A673 (cell line): ENCODE results near the gene B9D1. TPM values are rescaled to one million over a fixed set of nuclear protein-coding genes. Genes with fewer than 3 reads are reported as not detected.

ENCODE experiments used
- BruUV-seq: library from RNA; stranded (reverse); fragments of 400-500 nt; replicated peaks from 2 replicates; lab custom pipeline; 2021; lab: Mats Ljungman, UMichigan
- CTCF ChIA-PET: fragments of 300-600 bp; sonication (Branson Sonifier 250); formaldehyde crosslinking; loops from one replicate; lab custom pipeline; 2022; ENCODE audit warnings: antibody characterized with exemption; lab: Charles Lee
- POLR2A ChIA-PET: fragments of 300-600 bp; sonication (Branson Sonifier 250); formaldehyde crosslinking; loops from one replicate; lab custom pipeline; 2022; ENCODE audit warnings: antibody characterized with exemption; ENCODE audit not compliant: low non-redundant PET; lab: Charles Lee
- DNase-seq: peaks from one replicate; pipeline ENCODE4 v3.0.0-alpha.2; 2015; ENCODE audit warnings: low spot score
- H3K27ac ChIP-seq: fragments of 200-600 bp; sonication (generic); 2 replicates; pipeline ENCODE4 v1.5.1; 2016; ENCODE audit warnings: mixed run types, low read depth, mild to moderate bottlenecking, mixed read lengths, antibody characterized with exemption, low read length; ENCODE audit not compliant: poor library complexity, severe bottlenecking
- H3K27me3 ChIP-seq: fragments of 200-600 bp; sonication (generic); replicated peaks from 2 replicates; pipeline ENCODE4 v1.6.1; 2017; ENCODE audit warnings: mixed run types, low read depth, mild to moderate bottlenecking, mixed read lengths, antibody characterized with exemption, low read length; ENCODE audit not compliant: insufficient read depth, poor library complexity
- H3K36me3 ChIP-seq: fragments of 200-600 bp; sonication (generic); 2 replicates; pipeline ENCODE4 v1.6.1; 2016; ENCODE audit warnings: mixed run types, mild to moderate bottlenecking, mixed read lengths, antibody characterized with exemption, low read length; ENCODE audit not compliant: insufficient read depth, poor library complexity, severe bottlenecking
- H3K4me1 ChIP-seq: fragments of 200-600 bp; sonication (generic); 2 replicates; pipeline ENCODE4 v1.6.1; 2017; ENCODE audit warnings: mixed run types, mild to moderate bottlenecking, mixed read lengths, antibody characterized with exemption, low read length; ENCODE audit not compliant: insufficient read depth, poor library complexity, severe bottlenecking
- H3K4me3 ChIP-seq: fragments of 200-600 bp; sonication (generic); 2 replicates; pipeline ENCODE4 v1.5.1; 2016; ENCODE audit warnings: low read depth, mixed run types, mild to moderate bottlenecking, mixed read lengths, low read length; ENCODE audit not compliant: poor library complexity, severe bottlenecking
- H3K9me3 ChIP-seq: fragments of 200-600 bp; sonication (generic); 2 replicates; pipeline ENCODE4 v1.6.1; 2016; ENCODE audit warnings: mixed run types, low read depth, mild to moderate bottlenecking, mixed read lengths, antibody characterized with exemption, low read length; ENCODE audit not compliant: poor library complexity, severe bottlenecking
- EZH2 ChIP-seq: fragments of 200-600 bp; sonication (generic); IDR thresholded peaks from 2 replicates; pipeline ENCODE4 v1.6.1; 2017; ENCODE audit warnings: borderline replicate concordance, low read depth, mild to moderate bottlenecking, mixed read lengths, antibody characterized with exemption, low read length; ENCODE audit not compliant: poor library complexity, severe bottlenecking
- intact Hi-C: fragments of 100-400 bp; cut with micrococcal nuclease; formaldehyde crosslinking; loops from one replicate; pipeline ENCODE4 v1.10.0; 2022; ENCODE audit not compliant: unreplicated experiment
- total RNA-seq: library from RNA; stranded (reverse); gene quantifications from 2 replicates; pipeline ENCODE4 v1.2.3, GENCODE V29; 2021
- TF ChIP-seq, protein P1 (sequence below): fragments of 300-800, 200-600 bp; sonication (generic); conservative IDR thresholded peaks from 2 replicates; pipeline ENCODE4 v1.5.1; 2017; ENCODE audit warnings: low read depth, mild to moderate bottlenecking, antibody characterized with exemption, low read length, moderate library complexity, mixed read lengths

The B9D1 gene
- total RNA-seq, 1 experiment from 2014 or later: 37.0 TPM

GRCh38 chr17:19325542-19325941 lies 37.0 kb downstream of the B9D1 start:
- H3K9me3 ChIP-seq: peaks cover 8% of the 10 kb centered on the region
- ChIA-PET CTCF (no interaction called here), POLR2A (no interaction called here)
- H3K27ac ChIP-seq: no peak overlapping the region
- no peak for TF ChIP-seq EZH2
- no peak overlapping the region for H3K4me3 ChIP-seq
- no peak for DNase-seq
- H3K4me1 ChIP-seq: no peaks in the 10 kb centered on the region
- peaks cover 8% of the 10 kb centered on the region for H3K36me3 ChIP-seq
- no peaks in the 10 kb centered on the region for H3K27me3 ChIP-seq
- intact Hi-C loops: no loop called here
- BruUV-seq: no TSS peak

DNA sequence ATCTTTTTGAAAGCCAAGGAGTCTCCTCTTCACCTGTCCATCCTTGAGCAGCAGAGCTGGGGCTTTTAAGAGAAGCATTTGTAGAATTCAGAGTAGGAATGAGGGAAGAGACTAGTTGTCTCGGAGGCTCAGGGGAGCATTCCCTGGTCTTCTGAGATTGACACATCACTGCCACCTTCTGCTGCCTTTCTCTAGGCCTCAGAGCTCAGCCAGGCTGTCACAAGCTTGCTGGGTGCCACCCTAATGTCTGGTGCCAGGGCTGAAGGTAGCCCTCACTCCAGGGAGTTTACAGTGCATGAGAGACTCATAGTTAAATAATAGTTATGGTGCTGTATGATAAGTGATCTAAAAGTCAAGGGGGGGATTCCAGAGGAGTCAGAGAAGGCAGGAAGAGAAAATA lies 39.7 kb downstream of the B9D1 start:
- POLR2A ChIA-PET: no interaction called here
- no TSS peak for BruUV-seq
- H3K27ac ChIP-seq: no peak overlapping the region
- H3K27me3 ChIP-seq: no peaks in the 10 kb centered on the region
- TF ChIP-seq EZH2: no peak
- TF ChIP-seq, protein P1, sequence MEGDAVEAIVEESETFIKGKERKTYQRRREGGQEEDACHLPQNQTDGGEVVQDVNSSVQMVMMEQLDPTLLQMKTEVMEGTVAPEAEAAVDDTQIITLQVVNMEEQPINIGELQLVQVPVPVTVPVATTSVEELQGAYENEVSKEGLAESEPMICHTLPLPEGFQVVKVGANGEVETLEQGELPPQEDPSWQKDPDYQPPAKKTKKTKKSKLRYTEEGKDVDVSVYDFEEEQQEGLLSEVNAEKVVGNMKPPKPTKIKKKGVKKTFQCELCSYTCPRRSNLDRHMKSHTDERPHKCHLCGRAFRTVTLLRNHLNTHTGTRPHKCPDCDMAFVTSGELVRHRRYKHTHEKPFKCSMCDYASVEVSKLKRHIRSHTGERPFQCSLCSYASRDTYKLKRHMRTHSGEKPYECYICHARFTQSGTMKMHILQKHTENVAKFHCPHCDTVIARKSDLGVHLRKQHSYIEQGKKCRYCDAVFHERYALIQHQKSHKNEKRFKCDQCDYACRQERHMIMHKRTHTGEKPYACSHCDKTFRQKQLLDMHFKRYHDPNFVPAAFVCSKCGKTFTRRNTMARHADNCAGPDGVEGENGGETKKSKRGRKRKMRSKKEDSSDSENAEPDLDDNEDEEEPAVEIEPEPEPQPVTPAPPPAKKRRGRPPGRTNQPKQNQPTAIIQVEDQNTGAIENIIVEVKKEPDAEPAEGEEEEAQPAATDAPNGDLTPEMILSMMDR: no peak
- CTCF ChIA-PET: no interaction called here
- peaks cover 8% of the 10 kb centered on the region for H3K36me3 ChIP-seq
- peaks cover 2% of the 10 kb centered on the region for H3K4me1 ChIP-seq
- H3K9me3 ChIP-seq: peaks cover 8% of the 10 kb centered on the region
- intact Hi-C loops: no loop called here
- no peak for DNase-seq
- no peak overlapping the region for H3K4me3 ChIP-seq

DNA sequence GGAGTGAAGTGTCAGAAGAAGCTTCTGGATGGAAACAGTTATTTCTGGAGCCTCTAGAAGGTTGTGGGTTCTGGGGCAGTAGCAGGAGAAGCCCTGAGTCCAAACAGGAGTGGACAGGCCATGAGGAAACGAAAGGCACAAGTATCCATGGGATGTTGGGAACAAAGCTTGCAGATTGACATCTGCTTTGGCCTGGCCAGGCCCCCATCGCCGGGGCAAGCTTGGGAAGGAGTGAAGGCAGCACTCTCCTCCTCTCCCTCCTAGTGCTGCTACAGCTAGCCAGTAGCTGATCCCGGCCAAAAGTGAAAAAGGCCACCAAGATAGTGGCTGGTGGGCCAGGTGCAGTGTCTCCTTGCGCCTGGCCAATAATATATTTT lies 40.4 kb downstream of the B9D1 start:
- CTCF ChIA-PET: no interaction called here
- Histone ChIP-seq H3K27ac (no peak overlapping the region), H3K9me3 (peaks cover 8% of the 10 kb centered on the region), H3K36me3 (peaks cover 8% of the 10 kb centered on the region), H3K27me3 (no peaks in the 10 kb centered on the region), H3K4me3 (no peak overlapping the region), H3K4me1 (peaks cover 10% of the 10 kb centered on the region)
- POLR2A ChIA-PET: no interaction called here
- TF ChIP-seq, protein P1: no peak
- no peak for TF ChIP-seq EZH2
- no peak for DNase-seq
- BruUV-seq: no TSS peak
- intact Hi-C loops: no loop called here

DNA sequence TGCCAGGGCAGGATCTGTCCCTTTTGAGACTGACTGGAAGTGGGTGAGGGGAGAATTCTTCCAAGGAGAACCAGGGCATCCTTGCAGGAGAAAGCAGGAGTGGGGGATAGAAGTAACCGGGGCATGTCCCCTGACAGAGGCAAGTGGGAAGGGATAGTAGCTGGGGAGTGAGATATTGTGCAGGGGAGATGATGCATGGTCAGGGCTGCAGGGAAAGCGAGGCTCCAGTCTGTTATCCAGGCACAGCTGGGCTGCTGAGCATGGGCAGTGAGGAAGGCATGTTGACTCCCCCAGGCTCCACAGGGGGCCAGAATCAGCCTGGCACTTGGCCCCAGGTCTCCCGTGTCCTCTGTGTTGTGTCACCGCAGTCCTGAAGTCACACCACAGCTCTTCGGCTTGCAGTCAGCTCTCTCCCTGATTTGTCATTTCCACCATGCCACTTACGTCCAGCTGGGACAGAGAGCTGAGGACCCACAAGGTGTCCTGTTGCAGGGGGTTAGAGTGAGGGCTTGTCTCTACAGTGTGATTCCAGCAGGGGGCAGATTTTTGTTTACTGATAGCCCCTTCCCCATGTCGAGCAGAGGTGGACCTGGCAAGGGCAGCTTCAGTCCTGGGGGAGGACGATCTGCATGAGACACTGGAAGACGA lies 40.9 kb downstream of the B9D1 start:
- Histone ChIP-seq H3K9me3 (peaks cover 8% of the 10 kb centered on the region), H3K27me3 (no peaks in the 10 kb centered on the region), H3K4me3 (no peak overlapping the region), H3K36me3 (peaks cover 8% of the 10 kb centered on the region), H3K27ac (no peak overlapping the region), H3K4me1 (peaks cover 15% of the 10 kb centered on the region)
- CTCF ChIA-PET: no interaction called here
- POLR2A ChIA-PET: no interaction called here
- DNase-seq: no peak
- TF ChIP-seq, protein P1: peak; percentile 45
- no peak for TF ChIP-seq EZH2
- no TSS peak for BruUV-seq
- intact Hi-C loops: no loop called here
